ENCODE results near the gene FTCD.
"Not testable (repeated sequence)": the region's sequence is repeated elsewhere in the genome, so short reads cannot be mapped to it uniquely, and the experiment has no call there.

The FTCD gene

GRCh38 chr21:46154155-46154954, 1.0 kb downstream of the FTCD start:
- no peak overlapping the region for H3K4me3 Mint-ChIP-seq
- H3K36me3 Mint-ChIP-seq (ENCODE audit: low read depth): no peaks in the 10 kb centered on the region
- no peak overlapping the region for H3K27ac Mint-ChIP-seq
- H3K4me1 Mint-ChIP-seq (ENCODE audit: low read depth): no peaks in the 10 kb centered on the region
- no peaks in the 10 kb centered on the region for H3K9me3 Mint-ChIP-seq
- peak; percentile 19 for DNase-seq
- H3K27me3 Mint-ChIP-seq: no peaks in the 10 kb centered on the region

GRCh38 chr21:46153247-46154154, 1.9 kb downstream of the FTCD start:
- Mint-ChIP-seq H3K27me3 (no peaks in the 10 kb centered on the region), H3K36me3 (ENCODE audit: low read depth) (no peaks in the 10 kb centered on the region), H3K4me1 (ENCODE audit: low read depth) (no peaks in the 10 kb centered on the region), H3K9me3 (no peaks in the 10 kb centered on the region), H3K4me3 (no peak overlapping the region), H3K27ac (no peak overlapping the region)
- DNase-seq: peak; percentile 21

DNA sequence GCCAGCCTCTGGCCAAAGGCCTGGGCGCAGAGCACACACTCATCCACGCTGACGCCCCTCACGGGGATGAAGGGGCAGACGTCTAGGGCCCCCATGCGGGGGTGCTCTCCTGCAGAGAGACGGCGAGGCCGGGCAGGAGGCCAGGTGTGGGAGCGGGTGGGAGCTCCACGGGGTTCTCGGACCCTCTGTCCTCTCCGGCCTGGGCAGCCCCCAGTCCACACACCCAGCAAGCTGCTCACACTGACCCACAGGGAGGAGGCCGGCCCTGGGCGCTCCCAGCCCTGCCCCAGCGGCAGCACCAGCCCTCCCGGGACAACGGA, 2.5 kb downstream of the FTCD start:
- peak; percentile 12 for DNase-seq
- Mint-ChIP-seq H3K36me3 (ENCODE audit: low read depth) (no peaks in the 10 kb centered on the region), H3K27ac (no peak overlapping the region)

GRCh38 chr21:46151989-46152926, 3.1 kb downstream of the FTCD start:
- Mint-ChIP-seq H3K27me3 (no peaks in the 10 kb centered on the region), H3K36me3 (ENCODE audit: low read depth) (no peaks in the 10 kb centered on the region), H3K9me3 (no peaks in the 10 kb centered on the region), H3K4me3 (no peak overlapping the region), H3K4me1 (ENCODE audit: low read depth) (no peaks in the 10 kb centered on the region), H3K27ac (no peak overlapping the region)
- peak; percentile 17 for DNase-seq

More for the DNA sequence above, 2.5 kb downstream of the FTCD start:
- Mint-ChIP-seq H3K27me3 (no peaks in the 10 kb centered on the region), H3K4me1 (ENCODE audit: low read depth) (no peaks in the 10 kb centered on the region), H3K4me3 (no peak overlapping the region), H3K9me3 (no peaks in the 10 kb centered on the region)

DNA sequence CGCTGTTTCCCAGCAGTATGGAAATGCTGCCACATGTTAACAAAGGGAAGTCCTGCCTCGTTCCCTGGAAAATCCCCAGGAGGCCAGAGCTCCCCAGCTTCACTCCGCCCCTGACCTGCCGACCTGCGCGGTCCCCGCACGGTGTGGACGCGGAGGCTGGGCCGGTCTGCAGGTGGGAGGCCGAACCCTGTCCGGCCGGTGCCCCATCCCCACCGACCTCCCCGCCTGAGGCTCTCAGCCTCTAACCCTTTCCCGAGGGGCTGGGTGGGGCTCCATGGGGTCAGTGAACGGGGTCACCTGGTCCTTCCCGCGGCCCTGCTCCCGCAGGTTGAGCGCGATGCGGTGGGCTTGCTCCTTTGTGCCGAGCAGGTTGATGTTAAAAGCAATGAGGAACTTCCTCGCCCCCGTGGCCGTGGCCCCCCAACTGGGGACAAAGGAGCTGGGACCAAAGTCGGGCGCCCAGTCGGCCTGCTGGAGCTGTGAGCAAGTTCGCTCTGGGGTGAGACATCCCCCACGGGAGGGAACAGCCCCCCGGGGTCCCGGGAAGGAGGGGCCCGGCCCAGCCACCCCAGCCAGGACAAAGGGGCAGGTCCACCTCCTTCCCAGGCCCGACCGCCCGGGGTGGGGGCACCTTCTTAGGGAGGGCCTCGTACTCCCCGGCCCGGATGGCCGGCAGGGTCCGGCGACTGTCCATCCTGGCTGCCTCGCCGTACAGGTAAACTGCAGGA, 4.0 kb downstream of the FTCD start:
- H3K36me3 Mint-ChIP-seq (ENCODE audit: low read depth): no peaks in the 10 kb centered on the region
- no peaks in the 10 kb centered on the region for H3K4me1 Mint-ChIP-seq (ENCODE audit: low read depth)
- no peak overlapping the region for H3K4me3 Mint-ChIP-seq
- no peaks in the 10 kb centered on the region for H3K9me3 Mint-ChIP-seq
- DNase-seq: peak; percentile 9
- H3K27me3 Mint-ChIP-seq: no peaks in the 10 kb centered on the region
- no peak overlapping the region for H3K27ac Mint-ChIP-seq

DNA sequence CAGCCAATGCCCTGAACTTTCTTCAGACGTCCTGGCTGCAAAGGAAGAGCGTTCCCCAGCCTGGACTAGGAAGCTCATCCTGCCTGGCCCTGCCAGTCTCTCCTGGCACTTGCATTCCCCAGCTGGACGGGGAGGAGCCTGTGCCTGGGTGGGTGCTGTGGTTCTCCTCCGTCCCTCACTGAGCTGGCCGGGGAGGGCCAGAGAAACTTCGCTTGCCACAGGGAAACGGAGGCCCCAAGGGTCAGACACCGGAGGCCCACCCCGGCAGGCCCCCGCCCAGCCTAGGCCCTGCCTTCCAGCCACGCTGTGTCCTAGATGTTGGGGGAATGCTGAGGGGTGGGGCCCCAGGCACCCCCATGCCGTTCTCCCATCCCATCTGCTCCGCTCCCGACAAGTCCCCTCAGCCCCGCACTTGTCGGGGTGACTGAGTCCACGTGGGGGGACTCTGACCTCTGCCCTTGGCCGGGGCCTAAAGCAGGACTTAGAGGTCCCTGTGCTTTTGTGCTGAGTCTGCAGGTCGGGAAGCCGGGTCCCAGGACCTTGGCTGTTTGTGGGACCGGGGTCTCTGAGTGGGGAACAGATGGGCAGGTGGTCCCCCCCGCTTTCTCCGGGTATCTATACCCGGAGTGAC, 4.8 kb downstream of the FTCD start:
- H3K9me3 Mint-ChIP-seq: no peaks in the 10 kb centered on the region
- no peak for DNase-seq
- H3K4me1 Mint-ChIP-seq (ENCODE audit: low read depth): no peaks in the 10 kb centered on the region

DNA sequence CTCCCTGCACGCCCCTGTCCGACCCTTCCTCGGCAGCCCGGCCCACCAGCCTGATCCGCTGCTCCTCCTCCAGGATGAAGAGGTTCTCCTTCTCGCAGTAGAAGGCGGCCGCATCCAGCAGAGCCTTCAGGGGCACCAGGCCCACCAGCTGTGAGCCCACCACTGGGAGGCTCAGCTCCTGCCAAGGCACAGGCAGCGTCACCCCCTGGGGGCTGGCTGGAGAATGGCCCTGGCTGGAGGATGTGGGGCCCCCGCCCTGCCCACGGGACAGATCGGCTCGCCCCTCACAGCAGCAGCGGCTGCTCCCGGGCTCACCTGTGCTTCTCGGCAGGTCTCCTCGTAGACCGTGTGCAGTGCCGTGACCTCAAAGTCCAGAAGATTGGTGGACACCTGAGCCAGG, 5.3 kb downstream of the FTCD start:
- Mint-ChIP-seq H3K9me3 (no peaks in the 10 kb centered on the region), H3K4me1 (ENCODE audit: low read depth) (no peaks in the 10 kb centered on the region), H3K36me3 (ENCODE audit: low read depth) (no peaks in the 10 kb centered on the region), H3K27me3 (no peaks in the 10 kb centered on the region), H3K4me3 (no peak overlapping the region), H3K27ac (no peak overlapping the region)
- DNase-seq: no peak

More for the DNA sequence above, 4.8 kb downstream of the FTCD start:
- no peaks in the 10 kb centered on the region for H3K36me3 Mint-ChIP-seq (ENCODE audit: low read depth)
- H3K27me3 Mint-ChIP-seq: no peaks in the 10 kb centered on the region
- no peak overlapping the region for H3K4me3 Mint-ChIP-seq
- no peak overlapping the region for H3K27ac Mint-ChIP-seq

DNA sequence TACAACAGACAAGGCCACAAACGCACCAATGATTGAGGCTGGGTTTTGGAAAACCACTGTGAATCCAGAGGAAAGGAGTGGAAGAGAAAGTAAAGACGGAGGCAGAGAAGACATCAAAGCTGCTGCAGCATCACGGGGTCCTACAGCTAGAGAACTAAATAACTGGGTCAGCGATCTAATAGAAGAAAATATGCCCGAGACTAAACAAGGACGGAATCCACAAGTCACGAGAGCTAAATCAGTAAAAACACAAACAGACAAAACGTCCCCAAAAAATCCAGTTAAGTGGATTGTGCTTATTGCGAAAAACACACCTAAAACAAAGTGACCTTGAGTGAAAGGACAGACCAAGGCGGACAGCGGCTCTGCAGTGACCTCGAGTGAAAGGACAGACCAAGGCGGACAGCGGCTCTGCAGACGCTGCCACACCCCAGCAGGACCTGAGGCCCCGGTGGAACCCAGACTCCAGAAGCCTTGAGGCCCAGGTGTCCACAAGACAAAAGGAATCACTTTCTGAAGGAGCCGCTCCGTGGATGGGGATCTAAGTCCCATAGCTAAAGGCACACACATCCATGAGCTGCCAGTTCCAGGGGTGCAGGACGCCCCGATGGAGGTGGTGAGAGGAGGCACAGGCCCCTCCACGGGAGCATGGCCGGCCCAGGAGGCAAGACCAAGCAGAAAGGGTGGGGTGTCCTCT, 6.0 kb downstream of the FTCD start:
- Mint-ChIP-seq H3K36me3 (ENCODE audit: low read depth) (no peaks in the 10 kb centered on the region), H3K9me3 (no peaks in the 10 kb centered on the region), H3K27ac (no peak overlapping the region), H3K27me3 (no peaks in the 10 kb centered on the region), H3K4me3 (no peak overlapping the region), H3K4me1 (ENCODE audit: low read depth) (peaks cover 4% of the 10 kb centered on the region)
- no peak for DNase-seq

DNA sequence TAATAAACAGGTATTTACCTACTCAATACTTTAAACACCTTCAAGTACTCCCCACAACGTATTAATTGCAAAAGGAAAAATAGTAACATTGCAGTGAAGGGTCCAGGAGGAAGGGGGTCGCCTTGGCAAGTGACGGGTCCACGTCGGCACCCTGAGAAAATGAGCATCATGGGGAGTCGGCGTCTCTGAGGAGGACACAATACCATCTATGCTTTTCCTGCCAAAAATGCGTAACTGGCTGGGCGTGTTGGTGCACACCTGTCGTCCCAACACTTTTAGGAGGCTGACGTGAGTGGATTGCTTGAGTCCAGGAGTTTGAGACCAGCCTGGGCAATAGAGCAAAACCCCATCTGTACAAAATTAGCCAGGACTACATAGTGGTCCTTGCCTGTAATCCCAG, 7.3 kb downstream of the FTCD start:
- no peak overlapping the region for H3K4me3 Mint-ChIP-seq
- H3K4me1 Mint-ChIP-seq (ENCODE audit: low read depth): peaks cover 12% of the 10 kb centered on the region
- H3K36me3 Mint-ChIP-seq (ENCODE audit: low read depth): no peaks in the 10 kb centered on the region
- no peak for DNase-seq
- no peaks in the 10 kb centered on the region for H3K9me3 Mint-ChIP-seq
- no peak overlapping the region for H3K27ac Mint-ChIP-seq
- H3K27me3 Mint-ChIP-seq: no peaks in the 10 kb centered on the region

DNA sequence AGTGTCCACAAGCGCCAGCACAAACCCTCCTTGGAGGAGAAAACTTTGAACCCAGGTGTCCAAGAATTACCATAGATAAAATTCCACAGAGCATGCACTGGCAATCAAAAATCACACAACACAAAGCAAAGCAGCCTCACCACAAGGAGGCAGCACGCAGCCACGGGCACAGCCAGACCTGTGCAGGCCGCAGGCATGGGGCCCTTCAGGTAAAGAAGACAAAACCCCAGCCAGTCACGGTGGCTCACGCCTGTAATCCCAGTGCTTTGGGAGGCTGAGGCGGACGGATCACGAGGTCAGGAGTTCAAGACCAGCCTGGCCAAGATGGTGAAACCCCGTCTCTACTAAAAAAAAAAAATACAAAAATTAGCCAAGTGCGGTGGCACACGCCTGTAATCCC, 8.0 kb downstream of the FTCD start:
- not testable (repeated sequence) for H3K4me3 Mint-ChIP-seq; H3K36me3 Mint-ChIP-seq (ENCODE audit: low read depth); H3K27ac Mint-ChIP-seq; H3K9me3 Mint-ChIP-seq; H3K27me3 Mint-ChIP-seq
- DNase-seq: peak; percentile 62
- peaks cover 14% of the 10 kb centered on the region for H3K4me1 Mint-ChIP-seq (ENCODE audit: low read depth)

GRCh38 chr21:46146856-46147255, 8.5 kb downstream of the FTCD start:
- no peaks in the 10 kb centered on the region for H3K9me3 Mint-ChIP-seq
- H3K36me3 Mint-ChIP-seq (ENCODE audit: low read depth): no peaks in the 10 kb centered on the region
- no peaks in the 10 kb centered on the region for H3K27me3 Mint-ChIP-seq
- H3K27ac Mint-ChIP-seq: no peak overlapping the region
- DNase-seq: no peak
- H3K4me1 Mint-ChIP-seq (ENCODE audit: low read depth): peaks cover 14% of the 10 kb centered on the region
- no peak overlapping the region for H3K4me3 Mint-ChIP-seq

DNA sequence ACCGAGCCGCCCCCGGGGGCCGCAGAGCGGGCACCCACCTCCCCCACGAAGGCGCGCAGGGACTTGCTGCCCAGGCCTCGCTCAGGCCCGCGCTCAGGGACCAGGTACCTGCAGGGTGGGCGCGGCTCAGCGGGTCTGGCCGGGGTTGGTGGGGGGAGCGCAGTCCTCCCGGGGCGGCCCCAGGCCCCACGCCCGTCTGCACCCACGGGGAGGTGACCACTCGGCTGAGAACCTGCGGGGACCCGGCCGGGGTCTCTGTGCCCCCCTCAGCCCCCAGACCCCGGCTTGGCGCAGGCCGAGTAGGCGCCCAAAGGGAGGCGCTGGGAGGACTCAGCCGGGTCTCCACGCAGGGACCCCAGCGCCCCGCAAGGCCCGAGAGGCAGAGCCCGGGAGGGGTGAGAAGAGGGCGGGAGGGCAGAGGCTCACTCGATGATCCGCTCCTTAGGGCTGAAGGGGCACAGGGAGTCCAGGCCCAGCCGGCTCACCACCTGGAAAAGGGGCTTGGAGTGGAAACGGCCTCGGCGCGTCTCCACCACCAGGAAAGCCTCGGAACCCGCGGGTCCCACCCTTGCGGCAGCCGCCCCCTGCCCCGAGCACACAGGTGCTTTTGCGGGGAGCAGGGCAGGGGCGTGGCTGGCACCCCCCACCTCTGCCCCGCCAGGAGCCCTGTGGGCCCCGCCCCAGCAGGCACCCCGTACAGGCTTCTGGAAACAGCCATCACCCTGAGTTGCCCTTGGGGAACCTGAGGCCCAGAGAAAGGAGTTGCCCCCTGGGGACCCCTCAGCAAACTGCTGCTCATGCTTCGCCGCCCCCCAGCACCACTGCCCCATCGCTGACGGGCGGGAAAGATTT, 9.3 kb downstream of the FTCD start:
- no peaks in the 10 kb centered on the region for H3K27me3 Mint-ChIP-seq
- H3K4me3 Mint-ChIP-seq: no peak overlapping the region
- no peaks in the 10 kb centered on the region for H3K36me3 Mint-ChIP-seq (ENCODE audit: low read depth)
- H3K4me1 Mint-ChIP-seq (ENCODE audit: low read depth): peaks cover 14% of the 10 kb centered on the region
- no peaks in the 10 kb centered on the region for H3K9me3 Mint-ChIP-seq
- H3K27ac Mint-ChIP-seq: no peak overlapping the region
- DNase-seq: no peak
